Hepatocyte (in vitro differentiated cells): ENCODE measurements around the gene AOAH. TPM values are rescaled to one million over a fixed set of nuclear protein-coding genes. Genes with fewer than 3 reads are reported as not detected.

Experiments
- DNase-seq: peaks from one replicate; pipeline ENCODE4 v3.0.0-alpha.2; 2016; ENCODE audit warnings: low spot score
- H2AFZ ChIP-seq: fragments of 200-600 bp; sonication (generic); 2 replicates; pipeline ENCODE4 v1.6.0; 2016; ENCODE audit warnings: antibody characterized with exemption, mild to moderate bottlenecking
- H3K27ac ChIP-seq: fragments of 200-600 bp; sonication (generic); 2 replicates; pipeline ENCODE4 v1.5.1; 2016; ENCODE audit warnings: mild to moderate bottlenecking
- H3K27me3 ChIP-seq: fragments of 200-600 bp; sonication (generic); 2 replicates; pipeline ENCODE4 v1.6.1; 2016
- H3K36me3 ChIP-seq: fragments of 200-600 bp; sonication (generic); replicated peaks from 2 replicates; pipeline ENCODE4 v1.5.1; 2016; ENCODE audit warnings: low read depth; ENCODE audit not compliant: insufficient read depth
- H3K4me1 ChIP-seq: fragments of 200-600 bp; sonication (generic); 2 replicates; pipeline ENCODE4 v1.5.1; 2016; ENCODE audit warnings: mild to moderate bottlenecking, moderate library complexity; ENCODE audit not compliant: insufficient read depth
- H3K4me2 ChIP-seq: fragments of 200-600 bp; sonication (generic); 2 replicates; pipeline ENCODE4 v1.6.0; 2016
- H3K4me3 ChIP-seq: fragments of 200-600 bp; sonication (generic); 2 replicates; pipeline ENCODE4 v1.5.1; 2016; ENCODE audit warnings: mild to moderate bottlenecking
- H3K79me2 ChIP-seq: fragments of 200-600 bp; sonication (generic); 2 replicates; pipeline ENCODE4 v1.6.0; 2017; ENCODE audit warnings: mild to moderate bottlenecking
- H3K9me2 ChIP-seq: fragments of 200-600 bp; sonication (generic); replicated peaks from 2 replicates; pipeline ENCODE4 v1.6.0; 2017; ENCODE audit warnings: mild to moderate bottlenecking; ENCODE audit not compliant: insufficient read depth
- H3K9me3 ChIP-seq: fragments of 200-600 bp; sonication (generic); 2 replicates; pipeline ENCODE4 v1.5.1; 2016; ENCODE audit warnings: low read depth, mild to moderate bottlenecking
- H4K20me1 ChIP-seq: fragments of 200-600 bp; sonication (generic); 2 replicates; pipeline ENCODE4 v1.6.0; 2016; ENCODE audit warnings: mild to moderate bottlenecking; ENCODE audit not compliant: insufficient read depth, poor library complexity, severe bottlenecking
- EZH2 ChIP-seq: fragments of 200-600 bp; sonication (generic); IDR thresholded peaks from 2 replicates; pipeline ENCODE4 v1.6.1; 2016; ENCODE audit warnings: antibody characterized with exemption, mild to moderate bottlenecking, borderline replicate concordance
- EZH2phosphoT487 ChIP-seq: fragments of 200-600 bp; sonication (generic); IDR thresholded peaks from one replicate; pipeline ENCODE4 v1.6.1; 2018; ENCODE audit warnings: antibody characterized with exemption, mild to moderate bottlenecking, low read depth, moderate library complexity; ENCODE audit not compliant: unreplicated experiment, severe bottlenecking
- WGBS: methylation state at CpG from one replicate; pipeline ENCODE4 v1.1.6; 2016; ENCODE audit warnings: low lambda C conversion rate; ENCODE audit errors: missing lambda C conversion rate; 5-methylcytosine and 5-hydroxymethylcytosine counted together
- polyA plus RNA-seq: library from polyadenylated mRNA; unstranded; fragments of >200 nt; fragmentation: Nextera tagmentation; extraction: Ambion mirVana; gene quantifications from 2 replicates; pipeline ENCODE4 v1.2.1, GENCODE V29; 2016
- total RNA-seq: library from RNA; depleted of rRNA; stranded (reverse); fragments of >200 nt; gene quantifications from 2 replicates; pipeline ENCODE4 v1.2.3, GENCODE V29; 2014
- TF ChIP-seq, protein P1 (sequence below): fragments of 200-600 bp; sonication (generic); IDR thresholded peaks from 2 replicates; pipeline ENCODE4 v1.5.1; 2016; ENCODE audit warnings: antibody characterized with exemption, mild to moderate bottlenecking; ENCODE audit not compliant: poor library complexity

The AOAH gene
- total and polyA plus RNA-seq, 2 experiments from 2014 or later, result 2.4 to 3.9 TPM

DNA sequence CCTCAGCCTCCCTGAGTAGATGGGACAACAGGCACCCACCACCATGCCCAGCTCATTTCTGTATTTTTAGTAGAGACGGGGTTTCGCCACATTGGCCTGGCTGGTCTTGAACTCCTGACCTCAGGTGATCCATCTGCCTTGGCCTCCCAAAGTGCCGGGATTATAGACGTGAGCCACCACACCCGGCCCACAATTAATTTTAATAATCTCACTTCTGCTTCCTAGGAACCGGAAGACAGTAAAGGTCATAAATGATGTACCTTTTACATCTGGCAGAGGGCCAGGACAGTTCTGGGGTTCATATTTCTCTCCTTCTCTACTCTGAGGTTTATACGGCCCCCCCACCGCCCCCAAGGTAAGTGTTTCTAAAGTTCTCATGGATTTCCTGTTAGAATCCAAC, 31.2 kb upstream of the AOAH start:
- 80% methylated on average over 8 of the region's 8 CpGs for WGBS
- H4K20me1 ChIP-seq, result no peaks in the 10 kb centered on the region
- H3K79me2 ChIP-seq, result no peaks in the 10 kb centered on the region
- H3K9me3 ChIP-seq, result no peaks in the 10 kb centered on the region
- TF ChIP-seq EZH2 (no peak), EZH2phosphoT487 (no peak)
- TF ChIP-seq, protein P1, sequence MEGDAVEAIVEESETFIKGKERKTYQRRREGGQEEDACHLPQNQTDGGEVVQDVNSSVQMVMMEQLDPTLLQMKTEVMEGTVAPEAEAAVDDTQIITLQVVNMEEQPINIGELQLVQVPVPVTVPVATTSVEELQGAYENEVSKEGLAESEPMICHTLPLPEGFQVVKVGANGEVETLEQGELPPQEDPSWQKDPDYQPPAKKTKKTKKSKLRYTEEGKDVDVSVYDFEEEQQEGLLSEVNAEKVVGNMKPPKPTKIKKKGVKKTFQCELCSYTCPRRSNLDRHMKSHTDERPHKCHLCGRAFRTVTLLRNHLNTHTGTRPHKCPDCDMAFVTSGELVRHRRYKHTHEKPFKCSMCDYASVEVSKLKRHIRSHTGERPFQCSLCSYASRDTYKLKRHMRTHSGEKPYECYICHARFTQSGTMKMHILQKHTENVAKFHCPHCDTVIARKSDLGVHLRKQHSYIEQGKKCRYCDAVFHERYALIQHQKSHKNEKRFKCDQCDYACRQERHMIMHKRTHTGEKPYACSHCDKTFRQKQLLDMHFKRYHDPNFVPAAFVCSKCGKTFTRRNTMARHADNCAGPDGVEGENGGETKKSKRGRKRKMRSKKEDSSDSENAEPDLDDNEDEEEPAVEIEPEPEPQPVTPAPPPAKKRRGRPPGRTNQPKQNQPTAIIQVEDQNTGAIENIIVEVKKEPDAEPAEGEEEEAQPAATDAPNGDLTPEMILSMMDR, result no peak
- no peak overlapping the region for H2AFZ ChIP-seq
- DNase-seq, result no peak
- H3K36me3 ChIP-seq, result no peaks in the 10 kb centered on the region
- H3K27ac ChIP-seq, result no peak overlapping the region
- H3K27me3 ChIP-seq, result no peaks in the 10 kb centered on the region
- no peaks in the 10 kb centered on the region for H3K4me1 ChIP-seq
- H3K4me2 ChIP-seq, result no peak overlapping the region
- no peak overlapping the region for H3K4me3 ChIP-seq
- H3K9me2 ChIP-seq, result no peaks in the 10 kb centered on the region

DNA sequence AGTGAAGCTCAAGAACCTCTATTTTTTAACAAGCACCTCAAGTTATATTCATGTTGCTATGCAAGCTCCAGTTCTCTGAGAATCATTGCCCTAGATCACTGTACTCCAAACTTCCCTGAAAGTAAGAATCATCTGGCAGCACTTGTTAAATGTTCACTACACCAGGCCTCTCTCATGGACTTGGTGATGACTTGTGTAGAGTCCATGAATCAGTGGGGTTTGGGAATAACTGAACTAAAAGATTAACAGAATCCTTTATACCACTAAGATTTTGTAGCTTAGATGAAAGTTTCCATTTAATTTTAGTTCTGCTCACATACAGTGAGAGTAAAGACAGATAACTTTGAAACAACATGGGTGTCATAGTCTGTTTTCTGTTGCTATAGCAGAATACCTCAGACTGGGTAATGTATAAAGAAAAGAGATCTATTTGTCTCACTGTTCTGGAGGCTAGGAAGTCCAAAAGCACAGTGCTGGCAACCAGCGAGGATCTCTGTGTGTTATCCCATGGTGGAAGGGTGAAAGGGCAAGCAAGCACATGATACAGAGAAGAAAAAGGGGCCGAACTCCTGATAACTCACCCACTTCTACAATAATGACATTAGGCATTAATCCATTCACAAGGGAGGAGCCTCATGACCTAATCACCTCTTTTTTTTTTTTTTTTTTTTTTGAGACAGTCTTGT, 27.9 kb upstream of the AOAH start:
- Histone ChIP-seq H3K4me2 (no peak overlapping the region), H3K4me3 (no peak overlapping the region), H4K20me1 (no peaks in the 10 kb centered on the region), H2AFZ (no peak overlapping the region), H3K36me3 (no peaks in the 10 kb centered on the region), H3K27ac (peak overlapping the region; percentile 44), H3K79me2 (no peaks in the 10 kb centered on the region), H3K9me3 (no peaks in the 10 kb centered on the region), H3K4me1 (peaks cover 7% of the 10 kb centered on the region), H3K27me3 (no peaks in the 10 kb centered on the region), H3K9me2 (no peaks in the 10 kb centered on the region)
- WGBS, result 72% methylated on average over 2 of the region's 2 CpGs
- TF ChIP-seq, protein P1, result no peak
- TF ChIP-seq EZH2 (no peak), EZH2phosphoT487 (no peak)
- DNase-seq, result no peak

DNA sequence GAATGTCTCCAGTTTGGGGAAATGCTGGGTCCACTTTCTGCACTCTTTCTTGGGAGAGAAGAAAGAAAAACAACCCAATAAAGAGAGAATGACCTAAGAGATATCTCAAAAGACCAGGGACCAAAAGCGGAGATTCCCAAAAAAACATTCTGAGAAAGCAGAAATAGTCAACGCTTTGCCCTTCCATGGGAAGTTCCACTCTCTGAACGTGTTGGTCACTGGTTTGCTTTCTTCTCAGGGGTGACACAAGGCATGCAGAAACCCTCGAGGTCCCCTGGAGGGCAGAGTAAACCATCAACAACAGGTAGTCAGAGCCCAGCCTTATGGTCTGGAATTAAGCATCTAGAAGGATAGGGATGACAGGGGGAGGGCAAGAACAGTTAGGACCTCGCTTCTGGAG, 26.2 kb upstream of the AOAH start:
- TF ChIP-seq, protein P1, result no peak
- TF ChIP-seq EZH2 (no peak), EZH2phosphoT487 (no peak)
- no peak for DNase-seq
- no peak overlapping the region for H3K4me3 ChIP-seq
- H3K36me3 ChIP-seq, result no peaks in the 10 kb centered on the region
- H3K4me1 ChIP-seq, result peaks cover 14% of the 10 kb centered on the region
- H3K9me3 ChIP-seq, result no peaks in the 10 kb centered on the region
- 77% methylated on average over 5 of the region's 5 CpGs for WGBS
- peak overlapping the region; percentile 74 for H3K27ac ChIP-seq
- no peaks in the 10 kb centered on the region for H3K27me3 ChIP-seq
- H3K4me2 ChIP-seq, result no peak overlapping the region
- no peak overlapping the region for H2AFZ ChIP-seq
- no peaks in the 10 kb centered on the region for H3K9me2 ChIP-seq
- H4K20me1 ChIP-seq, result no peaks in the 10 kb centered on the region
- no peaks in the 10 kb centered on the region for H3K79me2 ChIP-seq
